Hematopoietic multipotent progenitor cell treated with erythropoietin and hydrocortisone succinate and interleukin-3 and kit ligand, for 8 days (in vitro differentiated cells): ENCODE data around the gene KRTAP12-1.
"Not testable (repeated sequence)": the region's sequence is repeated elsewhere in the genome, so short reads cannot be mapped to it uniquely, and the experiment has no call there.

Experiments used
- DNase-seq: peaks from one replicate; pipeline ENCODE4 v3.0.0-alpha.2; 2015

Gene KRTAP12-1

DNA sequence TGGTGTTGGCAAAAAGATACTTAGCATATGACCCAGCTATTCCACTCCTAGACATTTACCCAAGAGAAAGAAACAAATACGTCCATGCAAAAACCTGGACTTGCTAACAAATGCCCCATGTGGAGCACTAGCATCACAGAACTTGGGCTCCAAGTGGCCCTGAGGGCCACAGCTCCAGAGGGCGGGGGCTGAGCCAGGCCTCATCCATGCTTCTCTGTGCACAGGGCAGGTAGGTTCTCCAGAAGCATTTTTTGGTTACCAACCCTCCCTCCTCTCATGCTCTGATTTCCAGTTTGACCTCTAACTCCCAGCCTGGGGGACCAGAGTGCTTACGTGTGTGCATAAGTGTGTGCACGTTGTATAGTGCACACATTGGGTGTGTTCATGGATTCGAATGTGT is 17.3 kb downstream of the KRTAP12-1 start:
- DNase-seq = no peak

GRCh38 chr21:44661567-44661966 is 20.4 kb downstream of the KRTAP12-1 start:
- not testable (repeated sequence) for DNase-seq

- DNase-seq = no peak
These were observed 22.9 kb downstream of the KRTAP12-1 start for GRCh38 chr21:44658913-44659595.

- no peak for DNase-seq
These were observed 23.4 kb downstream of the KRTAP12-1 start for GRCh38 chr21:44658541-44658910.

- no peak for DNase-seq
These were observed 24.1 kb downstream of the KRTAP12-1 start, which contains the start of gene KRTAP12-3 for GRCh38 chr21:44657635-44658540. Gene KRTAP12-3 (plus strand): TSS chr21:44657932. CDS start chr21:44657980, 48 bp downstream.

GRCh38 chr21:44656868-44657267 is 25.1 kb downstream of the KRTAP12-1 start:
- no peak for DNase-seq

DNA sequence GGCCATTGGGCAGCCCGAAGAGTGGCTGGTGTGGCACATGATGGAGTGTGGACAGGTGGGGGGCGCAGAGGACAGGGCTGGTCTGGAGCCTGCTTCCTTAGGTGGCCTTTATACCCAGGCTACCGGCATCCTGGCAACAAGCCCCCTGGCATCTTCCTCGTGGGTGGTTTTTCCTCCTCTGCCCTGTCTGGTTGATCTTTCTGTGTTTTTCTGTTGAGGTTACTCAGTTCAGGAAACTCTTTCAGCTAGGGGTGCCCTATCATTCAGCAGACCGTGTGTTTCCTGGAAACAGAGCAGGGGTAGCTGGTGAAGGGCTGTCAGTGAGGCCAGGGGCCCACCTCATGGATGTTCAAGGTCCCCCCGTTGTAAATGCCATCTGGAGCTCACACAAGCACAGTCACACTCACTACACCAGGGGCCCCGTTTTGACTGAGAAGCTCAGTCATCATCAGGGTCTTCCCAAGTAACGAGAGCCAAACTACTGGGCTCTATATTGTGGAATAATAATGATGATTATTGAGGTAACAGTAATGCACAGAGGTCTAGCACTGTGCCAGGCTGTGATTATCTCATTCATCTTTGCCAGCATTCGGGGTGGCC is 27.3 kb downstream of the KRTAP12-1 start, which contains the start of gene KRTAP12-4:
KRTAP12-4 (minus strand) TSS at position 84 of the 600 bp plus-strand sequence; CDS start at position 39, 45 bp downstream.
- no peak for DNase-seq

- DNase-seq = no peak
These were observed 28.0 kb downstream of the KRTAP12-1 start for GRCh38 chr21:44653656-44654575.

- no peak for DNase-seq
These were observed 28.8 kb downstream of the KRTAP12-1 start for GRCh38 chr21:44653123-44653522.

DNA sequence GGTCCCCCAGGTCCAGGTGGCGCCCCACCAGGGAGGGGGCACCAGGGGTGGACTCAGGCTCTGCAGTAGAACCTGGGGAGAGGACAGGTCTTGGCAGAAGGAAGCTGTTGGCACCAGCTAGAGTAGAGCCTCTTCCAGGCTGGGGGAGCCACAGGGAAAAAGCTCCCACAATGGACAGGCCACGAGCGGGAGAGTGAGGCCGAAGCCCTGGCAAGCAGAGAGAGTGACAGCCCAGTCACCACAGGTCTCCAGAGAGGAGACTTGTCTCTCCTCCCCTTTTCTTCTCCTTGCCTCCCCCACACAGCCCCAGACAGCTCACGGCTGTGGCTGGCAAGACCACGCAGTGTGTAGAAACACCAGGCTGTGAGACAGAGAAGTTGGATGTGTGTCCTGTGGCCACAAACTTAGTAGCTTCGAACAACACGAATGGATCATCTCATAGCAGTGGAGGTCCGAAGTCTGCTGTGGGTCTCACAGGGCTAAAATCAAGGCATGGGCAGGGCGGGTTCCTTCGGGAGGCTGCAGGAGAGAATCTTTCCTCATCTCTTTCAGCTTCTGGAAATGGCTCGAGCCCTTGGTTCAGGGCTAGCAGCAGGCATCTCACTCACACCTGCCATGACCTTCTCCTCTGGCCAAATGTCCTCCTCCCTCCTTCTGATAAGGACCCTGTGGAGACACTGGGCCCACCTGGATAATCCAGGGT is 30.8 kb downstream of the KRTAP12-1 start:
- DNase-seq = no peak

GRCh38 chr21:44650265-44650972 is 31.5 kb downstream of the KRTAP12-1 start:
- no peak for DNase-seq

GRCh38 chr21:44649521-44650100 is 32.4 kb downstream of the KRTAP12-1 start:
- no peak for DNase-seq

DNA sequence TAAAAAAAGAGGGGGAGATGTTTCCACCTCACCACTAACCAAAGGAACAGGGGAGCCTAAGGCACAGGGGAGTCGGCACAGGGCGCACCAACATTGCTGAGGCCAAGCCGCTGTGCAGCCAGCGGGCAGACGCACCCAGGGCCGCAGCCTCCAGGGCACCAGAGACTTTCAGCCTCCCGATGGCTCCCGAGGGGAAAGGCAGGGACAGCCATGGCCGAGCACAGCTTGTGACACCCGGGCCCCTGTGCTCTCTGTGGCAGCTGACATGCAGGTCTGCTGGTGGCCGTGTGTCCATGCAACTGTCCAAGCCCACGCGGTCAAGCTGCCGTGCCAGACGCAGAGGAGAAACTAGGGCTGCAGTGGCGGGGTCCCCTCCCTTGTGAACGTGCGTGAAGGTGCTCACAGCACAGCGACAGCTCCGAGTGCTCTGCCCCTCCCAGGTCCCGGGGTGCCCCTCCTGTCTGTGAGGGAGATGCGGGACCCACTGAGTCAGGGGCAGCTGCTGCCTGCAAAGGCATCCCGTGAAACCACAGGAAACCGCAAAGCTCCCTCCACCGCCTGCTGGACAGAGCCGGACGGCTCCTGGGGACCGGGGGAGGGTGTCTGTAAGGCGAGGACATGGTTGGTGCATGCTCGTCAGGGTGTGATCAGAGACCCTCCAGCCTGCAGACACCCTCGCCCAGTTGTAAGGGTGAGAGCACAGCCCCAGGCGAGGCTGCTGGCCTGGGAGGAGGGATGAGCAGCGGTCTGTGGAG is 33.2 kb downstream of the KRTAP12-1 start:
- DNase-seq = no peak

DNA sequence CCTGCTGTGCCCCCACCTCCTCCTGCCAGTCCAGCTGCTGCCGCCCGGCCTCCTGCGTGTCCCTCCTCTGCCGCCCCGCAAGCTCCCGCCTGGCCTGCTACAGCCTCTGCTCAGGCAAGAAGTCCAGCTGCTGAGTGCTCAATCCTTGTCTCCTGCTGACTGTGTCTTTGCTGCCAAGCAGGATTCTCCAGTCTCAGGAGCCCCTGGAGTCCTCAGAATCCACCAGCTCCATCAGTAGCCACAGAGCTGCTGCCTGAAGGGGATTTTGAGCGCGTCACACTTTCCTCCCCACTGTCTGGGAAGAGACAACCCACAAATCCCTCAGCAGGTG is 34.8 kb downstream of the KRTAP12-1 start:
- DNase-seq = no peak

DNA sequence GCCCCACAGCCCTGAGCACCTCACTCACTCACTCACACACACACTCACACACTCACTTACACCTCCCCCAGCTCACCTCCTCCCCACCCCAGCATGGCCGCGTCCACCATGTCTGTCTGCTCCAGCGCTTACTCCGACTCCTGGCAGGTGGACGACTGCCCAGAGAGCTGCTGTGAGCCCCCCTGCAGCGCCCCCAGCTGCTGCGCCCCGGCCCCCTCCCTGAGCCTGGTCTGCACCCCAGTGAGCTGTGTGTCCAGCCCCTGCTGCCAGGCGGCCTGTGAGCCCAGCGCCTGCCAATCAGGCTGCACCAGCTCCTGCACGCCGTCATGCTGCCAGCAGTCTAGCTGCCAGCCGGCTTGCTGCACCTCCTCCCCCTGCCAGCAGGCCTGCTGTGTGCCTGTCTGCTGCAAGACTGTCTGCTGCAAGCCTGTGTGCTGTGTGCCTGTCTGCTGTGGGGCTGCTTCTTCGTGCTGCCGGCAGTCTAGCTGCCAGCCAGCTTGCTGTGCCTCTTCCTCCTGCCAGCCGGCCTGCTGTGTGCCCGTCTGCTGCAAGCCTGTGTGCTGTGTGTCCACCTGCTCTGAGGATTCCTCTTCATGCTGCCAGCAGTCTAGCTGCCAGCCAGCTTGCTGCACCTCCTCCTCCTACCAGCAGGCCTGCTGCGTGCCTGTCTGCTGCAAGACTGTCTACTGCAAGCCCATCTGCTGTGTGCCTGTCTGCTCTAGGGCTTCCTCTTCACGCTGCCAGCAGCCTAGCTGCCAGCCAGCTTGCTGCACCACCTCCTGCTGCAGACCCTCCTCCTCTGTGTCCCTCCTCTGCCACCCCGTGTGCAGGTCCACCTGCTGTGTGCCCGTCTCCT is 35.4 kb downstream of the KRTAP12-1 start, which contains the start of gene KRTAP10-11:
KRTAP10-11 (plus strand) TSS at position 49 of the 856 bp plus-strand sequence; CDS start at position 94, 45 bp downstream.
- not testable (repeated sequence) for DNase-seq

- no peak for DNase-seq
These were observed 37.1 kb downstream of the KRTAP12-1 start for GRCh38 chr21:44644878-44645277.

DNA sequence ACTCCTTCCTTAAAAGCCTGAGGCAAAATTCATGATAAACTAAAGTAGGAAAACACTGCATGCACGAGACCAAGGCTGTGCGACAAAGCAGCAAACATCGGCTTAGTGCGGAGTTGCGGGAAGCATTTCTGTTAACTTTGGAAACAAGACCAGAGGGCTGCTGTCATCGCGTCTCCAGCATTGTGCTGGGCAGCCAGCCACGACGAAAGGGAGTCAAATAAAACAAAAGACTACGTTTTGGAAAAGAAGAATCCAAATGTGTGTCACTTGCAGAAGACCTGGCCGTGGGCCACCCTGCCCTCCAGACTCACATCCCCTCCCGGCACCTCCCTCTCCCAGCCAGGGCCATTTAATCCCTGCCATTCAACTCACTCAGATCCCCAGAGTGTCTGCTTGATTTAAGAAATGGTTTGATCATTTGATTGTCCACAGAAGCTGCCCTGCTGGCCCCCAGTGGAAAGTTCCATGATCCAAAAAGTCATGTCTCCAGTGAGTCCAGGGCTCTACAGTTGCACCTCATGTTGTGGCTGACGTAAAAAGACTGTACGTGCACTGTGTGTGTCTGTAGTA is 38.1 kb downstream of the KRTAP12-1 start:
- DNase-seq = no peak

DNA sequence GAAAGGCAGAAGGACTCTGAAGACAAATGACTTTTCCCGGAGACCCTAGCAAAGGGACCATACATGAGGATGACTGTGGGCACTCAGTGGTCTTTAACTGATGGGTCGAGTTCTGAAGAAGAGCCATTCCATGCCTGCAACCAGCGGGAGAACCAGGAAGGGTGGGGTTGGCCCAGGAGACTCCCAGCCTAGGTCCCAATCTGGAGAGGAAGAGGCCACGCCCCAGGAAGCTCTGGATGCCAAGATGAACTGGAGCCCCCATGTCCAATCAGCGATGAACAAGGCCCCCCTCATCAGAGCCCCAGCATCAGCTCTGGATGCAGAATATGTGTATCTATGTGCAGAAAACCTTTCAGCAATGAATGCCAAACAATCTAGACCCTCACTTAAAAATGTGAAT is 41.2 kb downstream of the KRTAP12-1 start:
- no peak for DNase-seq

DNA sequence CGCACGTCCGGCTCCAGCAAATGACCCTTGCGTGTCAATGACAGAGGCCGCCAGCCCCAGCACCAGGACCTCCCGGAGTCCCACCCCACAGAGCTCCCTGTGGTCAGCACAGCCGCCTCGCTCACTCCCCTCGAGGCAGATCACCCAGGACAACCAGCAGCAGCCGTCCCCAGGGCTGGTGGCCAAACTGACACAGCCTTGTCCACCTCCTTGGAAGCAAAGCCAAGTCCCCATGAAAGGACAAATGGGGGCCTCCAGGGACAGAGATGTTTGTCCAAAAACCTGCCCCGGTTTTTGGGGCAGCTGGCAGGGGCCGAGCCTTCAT is 42.7 kb downstream of the KRTAP12-1 start:
- no peak for DNase-seq
